ENCODE data around the gene RBM46. TPM values are rescaled to one million over a fixed set of nuclear protein-coding genes. Genes with fewer than 3 reads are reported as not detected.

The RBM46 gene, protein sequence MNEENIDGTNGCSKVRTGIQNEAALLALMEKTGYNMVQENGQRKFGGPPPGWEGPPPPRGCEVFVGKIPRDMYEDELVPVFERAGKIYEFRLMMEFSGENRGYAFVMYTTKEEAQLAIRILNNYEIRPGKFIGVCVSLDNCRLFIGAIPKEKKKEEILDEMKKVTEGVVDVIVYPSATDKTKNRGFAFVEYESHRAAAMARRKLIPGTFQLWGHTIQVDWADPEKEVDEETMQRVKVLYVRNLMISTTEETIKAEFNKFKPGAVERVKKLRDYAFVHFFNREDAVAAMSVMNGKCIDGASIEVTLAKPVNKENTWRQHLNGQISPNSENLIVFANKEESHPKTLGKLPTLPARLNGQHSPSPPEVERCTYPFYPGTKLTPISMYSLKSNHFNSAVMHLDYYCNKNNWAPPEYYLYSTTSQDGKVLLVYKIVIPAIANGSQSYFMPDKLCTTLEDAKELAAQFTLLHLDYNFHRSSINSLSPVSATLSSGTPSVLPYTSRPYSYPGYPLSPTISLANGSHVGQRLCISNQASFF
- total RNA-seq, result not detected

DNA sequence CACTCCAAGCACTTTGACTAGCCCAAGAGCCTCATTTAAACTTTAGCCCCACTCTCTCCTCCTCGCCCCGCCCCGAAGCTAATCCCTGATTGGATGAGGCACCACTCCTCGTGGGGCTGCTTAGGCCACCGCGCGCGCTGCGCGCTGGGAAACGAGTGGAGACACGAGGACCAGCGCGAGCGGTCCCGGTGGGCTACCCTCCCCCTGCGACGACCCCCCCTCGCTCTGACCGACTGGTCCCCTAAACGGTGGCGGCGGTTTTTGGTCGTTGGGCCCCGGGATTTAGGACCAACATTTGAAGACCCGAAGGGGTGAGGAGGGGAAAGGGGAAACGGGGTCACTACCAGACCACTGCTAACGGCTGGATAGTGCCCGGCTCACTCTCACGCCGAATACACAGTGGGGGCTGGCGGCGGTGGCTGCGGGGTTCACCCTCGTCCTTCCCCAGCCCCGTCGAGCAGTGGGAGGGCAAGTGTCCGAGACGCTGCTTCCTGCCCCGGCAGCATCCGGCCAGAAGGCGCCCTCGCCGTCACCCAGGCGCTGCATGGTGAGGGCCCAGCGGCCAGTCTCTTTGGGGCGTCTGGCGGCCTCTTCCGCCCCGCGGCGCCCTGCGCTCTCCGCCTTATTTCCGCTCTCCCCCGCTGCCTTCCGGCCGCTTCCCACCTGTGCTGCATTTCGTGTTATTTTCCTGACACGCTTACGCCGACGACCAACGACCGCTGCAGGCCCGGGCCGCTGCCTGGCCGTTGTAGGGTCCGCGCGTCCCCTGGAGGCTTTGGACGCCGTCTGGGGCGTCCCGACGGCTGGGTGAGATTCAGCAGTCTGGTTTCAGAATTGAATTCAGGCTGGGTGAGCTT lies at the start of gene RBM46:
Gene RBM46 (plus strand): TSS at position 147 of the 857 bp plus-strand sequence. CDS start 15,481 bp downstream, outside the sequence.
- TF ChIP-seq, protein P1, sequence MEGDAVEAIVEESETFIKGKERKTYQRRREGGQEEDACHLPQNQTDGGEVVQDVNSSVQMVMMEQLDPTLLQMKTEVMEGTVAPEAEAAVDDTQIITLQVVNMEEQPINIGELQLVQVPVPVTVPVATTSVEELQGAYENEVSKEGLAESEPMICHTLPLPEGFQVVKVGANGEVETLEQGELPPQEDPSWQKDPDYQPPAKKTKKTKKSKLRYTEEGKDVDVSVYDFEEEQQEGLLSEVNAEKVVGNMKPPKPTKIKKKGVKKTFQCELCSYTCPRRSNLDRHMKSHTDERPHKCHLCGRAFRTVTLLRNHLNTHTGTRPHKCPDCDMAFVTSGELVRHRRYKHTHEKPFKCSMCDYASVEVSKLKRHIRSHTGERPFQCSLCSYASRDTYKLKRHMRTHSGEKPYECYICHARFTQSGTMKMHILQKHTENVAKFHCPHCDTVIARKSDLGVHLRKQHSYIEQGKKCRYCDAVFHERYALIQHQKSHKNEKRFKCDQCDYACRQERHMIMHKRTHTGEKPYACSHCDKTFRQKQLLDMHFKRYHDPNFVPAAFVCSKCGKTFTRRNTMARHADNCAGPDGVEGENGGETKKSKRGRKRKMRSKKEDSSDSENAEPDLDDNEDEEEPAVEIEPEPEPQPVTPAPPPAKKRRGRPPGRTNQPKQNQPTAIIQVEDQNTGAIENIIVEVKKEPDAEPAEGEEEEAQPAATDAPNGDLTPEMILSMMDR (IDR thresholded peaks at IDR 0.05; ENCODE audit: low read depth), result no peak

DNA sequence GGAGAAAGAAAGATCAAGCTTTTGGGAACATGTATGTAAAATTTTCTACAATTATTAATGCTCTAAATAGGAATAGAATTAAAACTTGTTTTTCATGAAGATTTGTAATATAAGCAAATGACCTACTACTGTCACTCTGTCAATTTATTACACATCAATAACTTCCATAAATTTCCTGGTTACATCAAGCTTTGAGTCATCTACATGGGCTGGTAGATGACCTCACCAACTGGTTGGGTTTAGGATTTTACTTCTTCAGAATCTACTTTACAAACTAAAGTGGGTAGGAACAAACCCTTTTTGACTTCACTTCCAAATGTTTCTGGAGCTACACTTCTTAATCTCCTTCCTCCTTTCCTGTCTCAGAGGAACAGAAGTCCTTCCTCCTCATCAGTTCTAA lies 49.3 kb upstream of the RBM46 start:
- TF ChIP-seq, protein P1 (IDR thresholded peaks at IDR 0.05; ENCODE audit: low read depth), result no peak

DNA sequence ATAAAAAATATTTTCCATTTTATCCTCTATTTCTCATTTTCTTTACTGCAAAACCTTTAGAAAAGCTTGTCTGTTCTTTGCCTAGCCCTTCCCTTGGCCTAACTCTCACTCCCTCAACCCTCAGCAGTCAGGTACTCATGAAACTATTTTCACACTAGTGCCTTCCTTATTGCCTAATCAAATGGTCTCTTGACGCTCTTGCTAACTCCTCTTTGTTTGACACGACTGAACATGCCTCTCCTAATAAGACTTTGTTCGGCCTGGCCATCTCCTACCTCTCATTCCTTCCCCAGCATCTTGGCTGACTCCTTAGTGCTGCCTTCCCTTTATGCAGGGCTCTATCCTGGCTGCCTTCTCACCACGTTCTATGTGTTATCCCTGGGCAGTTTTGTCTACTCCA lies 48.4 kb upstream of the RBM46 start:
- TF ChIP-seq, protein P1 (IDR thresholded peaks at IDR 0.05; ENCODE audit: low read depth), result no peak

DNA sequence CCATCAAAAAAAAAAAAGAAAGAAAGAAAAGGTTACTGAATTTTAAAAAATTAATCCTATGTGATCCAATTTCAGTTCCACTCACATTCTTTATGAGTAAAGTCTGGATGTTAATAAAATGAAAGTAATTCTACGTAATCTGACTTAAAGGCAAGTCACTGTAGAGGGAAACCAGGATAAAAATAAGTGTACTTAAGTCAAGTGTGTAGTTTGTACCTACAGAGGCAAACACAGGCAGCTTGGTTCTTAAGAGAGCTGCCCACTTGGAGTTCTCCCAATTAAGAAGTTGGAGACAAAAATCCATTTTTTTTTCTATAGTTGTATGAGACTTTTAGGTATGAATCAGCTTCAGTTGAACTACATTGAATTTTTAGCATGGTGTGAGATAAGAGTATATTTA lies 44.3 kb upstream of the RBM46 start:
- TF ChIP-seq, protein P1 (IDR thresholded peaks at IDR 0.05; ENCODE audit: low read depth), result no peak

DNA sequence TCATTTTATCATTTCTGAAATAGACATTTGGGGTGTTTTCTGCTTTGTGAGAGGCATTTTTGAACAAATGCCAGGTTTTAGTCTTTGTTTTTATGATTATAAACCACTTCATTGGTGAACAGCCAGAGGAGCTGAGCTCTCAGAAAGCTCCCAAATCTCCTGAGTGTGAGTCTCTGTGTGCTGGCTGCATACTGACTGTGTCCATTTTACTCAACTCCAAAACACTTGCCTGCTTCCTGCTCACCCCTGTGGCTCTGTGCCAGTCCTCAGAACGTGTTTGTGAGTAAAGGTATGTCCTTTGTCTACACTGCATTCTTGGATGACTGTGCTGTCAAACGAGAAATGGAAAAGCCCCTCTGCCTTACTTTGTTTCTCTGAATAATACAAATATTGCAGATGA lies 42.6 kb upstream of the RBM46 start:
- TF ChIP-seq, protein P1 (IDR thresholded peaks at IDR 0.05; ENCODE audit: low read depth), result no peak

DNA sequence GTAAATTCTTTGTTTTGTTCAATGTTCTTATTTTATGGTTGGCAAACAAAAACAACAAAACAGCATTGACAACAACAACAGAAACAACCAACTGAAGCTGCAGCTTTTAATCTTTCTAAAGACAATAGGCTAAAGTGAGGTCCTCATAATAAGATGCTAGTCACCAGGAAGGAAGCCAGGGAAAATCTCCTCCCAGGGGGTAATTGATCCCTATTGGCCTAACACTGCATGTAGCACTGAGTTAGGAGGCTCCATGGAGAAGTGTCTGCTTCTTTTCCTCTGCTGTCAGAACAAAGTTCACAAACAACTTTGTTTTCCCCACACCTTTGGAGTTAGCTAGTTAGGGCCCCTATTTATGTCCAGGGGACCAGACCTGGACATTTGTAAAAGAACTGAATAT lies 42.0 kb upstream of the RBM46 start:
- TF ChIP-seq, protein P1 (IDR thresholded peaks at IDR 0.05; ENCODE audit: low read depth), result no peak

DNA sequence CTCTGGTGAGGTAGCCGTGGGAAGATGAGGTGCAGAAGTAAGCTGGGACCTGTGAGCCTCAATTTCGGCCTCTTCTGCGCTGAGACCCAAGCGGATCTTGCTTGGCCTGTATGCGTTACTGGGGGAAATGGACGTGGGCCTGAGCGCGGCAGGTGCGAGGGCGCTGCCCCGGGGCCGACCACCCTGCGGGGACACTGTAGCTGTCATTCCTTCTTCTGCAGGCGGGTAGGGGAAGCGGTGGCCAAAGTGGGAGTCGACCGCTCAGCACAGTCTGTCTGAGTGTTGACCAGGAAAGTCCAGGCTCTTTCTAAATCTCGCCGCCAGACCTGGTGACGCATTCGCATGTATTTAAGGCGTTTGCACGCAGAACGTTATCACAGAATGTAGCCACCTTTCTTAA lies 40.6 kb upstream of the RBM46 start:
- TF ChIP-seq, protein P1 (IDR thresholded peaks at IDR 0.05; ENCODE audit: low read depth), result no peak

All from subcutaneous adipose tissue (tissue), 4 donors.